A549 treated with AZD9567 at 1 μM for 4 hours (cell line): Measurements from ENCODE around the gene REC8. TPM values are rescaled to one million over a fixed set of nuclear protein-coding genes. Genes with fewer than 3 reads are reported as not detected.

Experiments
- total RNA-seq: library from RNA; stranded (reverse); fragments of 200-300 nt; extraction: Qiagen RNA extraction; gene quantifications from 5 replicates; pipeline ENCODE4 v1.2.3, GENCODE V29; 2022; ENCODE audit not compliant: insufficient read depth

The REC8 gene
- total RNA-seq, 1 experiment from 2014 or later: 4.0 TPM

Other genes starting within 250 kb of the REC8 start
- gene DHRS4, start 218.3 kb upstream of the REC8 start, total RNA-seq: 43.0 to 65.3 TPM (median 47.9 TPM) in 5 replicates
- 22.9 to 34.9 TPM (median 30.9 TPM) in 5 replicates for gene DHRS4L2, start 183.2 kb upstream of the REC8 start, total RNA-seq
- gene CARMIL3, start 120.1 kb upstream of the REC8 start, total RNA-seq: 0.47 to 0.84 TPM (median 0.64 TPM) in 4 of 5 replicates, not detected in the other
- 0.03 to 0.11 TPM (median 0.05 TPM) in 3 of 5 replicates, not detected in the others for gene CPNE6, start 100.5 kb upstream of the REC8 start, total RNA-seq
- gene PCK2, start 77.8 kb upstream of the REC8 start, total RNA-seq: 18.9 to 22.7 TPM (median 21.0 TPM) in 5 replicates
- 19.7 to 29.9 TPM (median 20.1 TPM) in 5 replicates for gene DCAF11, start 57.3 kb upstream of the REC8 start, total RNA-seq
- gene NRL, start 57.1 kb upstream of the REC8 start, total RNA-seq: 0.77 to 1.0 TPM (median 0.88 TPM) in 4 of 5 replicates, not detected in the other
- gene FITM1, start 41.4 kb upstream of the REC8 start, total RNA-seq: 0.09 to 0.11 TPM in 2 of 5 replicates, not detected in the others
- gene PSME1, start 35.9 kb upstream of the REC8 start, total RNA-seq: 157 to 178 TPM (median 167 TPM) in 5 replicates
- gene EMC9, start 30.5 kb upstream of the REC8 start, total RNA-seq: 47.3 to 67.1 TPM (median 62.0 TPM) in 5 replicates
- 132 to 193 TPM (median 160 TPM) in 5 replicates for gene PSME2, start 25.5 kb upstream of the REC8 start, total RNA-seq
- 27.3 to 37.8 TPM (median 34.3 TPM) in 5 replicates for gene RNF31, start 24.6 kb upstream of the REC8 start, total RNA-seq
- gene IRF9, start 10.8 kb upstream of the REC8 start, total RNA-seq: 9.1 to 15.9 TPM (median 13.6 TPM) in 5 replicates
- 73.9 to 90.6 TPM (median 84.9 TPM) in 5 replicates for gene IPO4, start 16.7 kb downstream of the REC8 start, total RNA-seq
- gene TM9SF1, start 23.4 kb downstream of the REC8 start, total RNA-seq: 56.1 to 71.9 TPM (median 59.3 TPM) in 5 replicates
- not detected in 5 replicates for gene TSSK4, start 33.6 kb downstream of the REC8 start, total RNA-seq
- 77.6 to 89.1 TPM (median 81.5 TPM) in 5 replicates for gene CHMP4A, start 41.4 kb downstream of the REC8 start, total RNA-seq
- 20.7 to 31.9 TPM (median 29.7 TPM) in 5 replicates for gene MDP1, start 44.0 kb downstream of the REC8 start, total RNA-seq
- 348 to 468 TPM (median 465 TPM) in 5 replicates for gene NEDD8, start 60.3 kb downstream of the REC8 start, total RNA-seq
- gene GMPR2, start 60.8 kb downstream of the REC8 start, total RNA-seq: 53.0 to 75.8 TPM (median 56.4 TPM) in 5 replicates
- gene TINF2, start 70.5 kb downstream of the REC8 start, total RNA-seq: 32.1 to 39.8 TPM (median 39.2 TPM) in 5 replicates
- 0.66 to 1.5 TPM (median 1.0 TPM) in 4 of 5 replicates, not detected in the other for gene TGM1, start 91.1 kb downstream of the REC8 start, total RNA-seq
- 15.3 to 23.4 TPM (median 16.9 TPM) in 5 replicates for gene RABGGTA, start 99.5 kb downstream of the REC8 start, total RNA-seq
- 9.7 to 13.7 TPM (median 12.1 TPM) in 5 replicates for gene DHRS1, start 127.7 kb downstream of the REC8 start, total RNA-seq
- 14.4 to 18.4 TPM (median 16.9 TPM) in 5 replicates for gene NOP9, start 127.8 kb downstream of the REC8 start, total RNA-seq
- 0.09 to 0.51 TPM (median 0.32 TPM) in 4 of 5 replicates, not detected in the other for gene CIDEB, start 135.9 kb downstream of the REC8 start, total RNA-seq
- gene LTB4R2, start 138.1 kb downstream of the REC8 start, total RNA-seq: 5.2 to 8.2 TPM (median 6.0 TPM) in 4 of 5 replicates, not detected in the other
- gene LTB4R, start 139.4 kb downstream of the REC8 start, total RNA-seq: 5.7 to 9.1 TPM (median 7.6 TPM) in 5 replicates
- not detected in 5 replicates for gene ADCY4, start 163.0 kb downstream of the REC8 start, total RNA-seq
- not detected in 5 replicates for gene RIPK3, start 167.9 kb downstream of the REC8 start, total RNA-seq
- gene NFATC4, start 196.1 kb downstream of the REC8 start, total RNA-seq: 0.05 to 0.45 TPM (median 0.20 TPM) in 4 of 5 replicates, not detected in the other
- 0.15 to 0.26 TPM (median 0.16 TPM) in 4 of 5 replicates, not detected in the other for gene NYNRIN, start 226.9 kb downstream of the REC8 start, total RNA-seq